NCI-H1048 (cell line): Measurements from ENCODE around the gene SH3RF2.
"Not testable (repeated sequence)": the region's sequence is repeated elsewhere in the genome, so short reads cannot be mapped to it uniquely, and the experiment has no call there.

Experiments used
- DNase-seq: peaks from one replicate; lab custom pipeline; 2025; lab: John Stamatoyannopoulos, UW

SH3RF2 gene

GRCh38 chr5:146079695-146080373, 143.5 kb downstream of the SH3RF2 start:
- no peak for DNase-seq

- DNase-seq: no peak
Measured at GRCh38 chr5:146081556-146081955, 145.2 kb downstream of the SH3RF2 start.

- no peak for DNase-seq
Measured at GRCh38 chr5:146082798-146083197, 146.4 kb downstream of the SH3RF2 start.

- DNase-seq: no peak
Measured at GRCh38 chr5:146084376-146084775, 148.0 kb downstream of the SH3RF2 start.

- no peak for DNase-seq
Measured at GRCh38 chr5:146088098-146088497, 151.7 kb downstream of the SH3RF2 start.

- no peak for DNase-seq
Measured at GRCh38 chr5:146089287-146089686, 152.9 kb downstream of the SH3RF2 start.

- DNase-seq: no peak
Measured at GRCh38 chr5:146091881-146092280, 155.5 kb downstream of the SH3RF2 start.

GRCh38 chr5:146098047-146098446, 161.7 kb downstream of the SH3RF2 start:
- no peak for DNase-seq

- DNase-seq: no peak
Measured at GRCh38 chr5:146101646-146102045, 165.3 kb downstream of the SH3RF2 start.

- no peak for DNase-seq
Measured at GRCh38 chr5:146103594-146103993, 167.2 kb downstream of the SH3RF2 start.

GRCh38 chr5:146105477-146105876, 169.1 kb downstream of the SH3RF2 start, which contains the start of gene PLAC8L1:
Gene PLAC8L1 (minus strand): TSS chr5:146105577. CDS start chr5:146104311, 1,266 bp downstream.
- no peak for DNase-seq

- DNase-seq: no peak
Measured at GRCh38 chr5:146107901-146108300, 171.5 kb downstream of the SH3RF2 start.

GRCh38 chr5:146108870-146109269, 172.5 kb downstream of the SH3RF2 start:
- DNase-seq: not testable (repeated sequence)

GRCh38 chr5:146109379-146109778, 173.0 kb downstream of the SH3RF2 start:
- no peak for DNase-seq

- no peak for DNase-seq
Measured at GRCh38 chr5:146111409-146111808, 175.0 kb downstream of the SH3RF2 start.

GRCh38 chr5:146112476-146112875, 176.1 kb downstream of the SH3RF2 start:
- no peak for DNase-seq
